ENCODE measurements around the gene MRPS27. TPM values are rescaled to one million over a fixed set of nuclear protein-coding genes. Genes with fewer than 3 reads are reported as not detected.

The MRPS27 gene
- total and polyA plus RNA-seq, 9 of the 15 experiments (the other 6 are each of a cell fraction or from before 2014, with no cell fraction given): 73.6 to 144 (median 106) TPM

GRCh38 chr5:72248410-72248981 is 71.5 kb downstream of the MRPS27 start:
- no peaks in the 10 kb centered on the region for H4K20me1 ChIP-seq (replicated peaks; ENCODE audit: control insufficient read depth, insufficient read depth, low read length)
- H3K36me3 ChIP-seq (ENCODE audit: control insufficient read depth, insufficient read depth, low read length): peaks cover 10% of the 10 kb centered on the region; the same call in 2 of the 3 replicates
- ChIA-PET POLR2A (interaction anchor here (0.6 to 1.8 kb wide), 6 partner anchors 9 to 230 kb away, joined by 3 to 8 read pairs (median 4); no protein-coding TSS in a partner anchor), CTCF (ENCODE audit: low intra/inter-chr PET ratio) (no interaction called here)
- FAIRE-seq (no peak), ATAC-seq (no peak), DNase-seq (ENCODE audit: extremely low read depth in 1 of 4, low spot score in 3 of 4) (peak; percentile 26 to 52 (median 46))
- in situ Hi-C loops (cut with MboI): no loop called here
- peak overlapping the region; percentile 31; the same call in 1 of the 3 replicates for H3K27ac ChIP-seq (ENCODE audit: extremely low read depth, low read depth, low read length)
- 45% methylated on average over 2 of the region's 2 CpGs for WGBS (ENCODE audit: insufficient coverage, low coverage, missing lambda C conversion rate)
- H3K4me3 ChIP-seq: no peak overlapping the region
- H3K4me2 ChIP-seq (ENCODE audit: insufficient read depth, low read length): no peak overlapping the region
- no TSS peak for BruUV-seq (replicated peaks)
- H3K27me3 ChIP-seq (ENCODE audit: control insufficient read depth in 2 of 2, insufficient read depth in 2 of 2, low read length in 2 of 2): no peaks in the 10 kb centered on the region
- intact Hi-C loops (cut with micrococcal nuclease): loop anchor here (5.0 kb wide), 1 partner anchor 59 kb away; no protein-coding TSS in a partner anchor
- peaks cover 48% of the 10 kb centered on the region for H3K79me2 ChIP-seq (ENCODE audit: control insufficient read depth, insufficient read depth, low read length)
- no peaks in the 10 kb centered on the region for H3K9me3 ChIP-seq (replicated peaks; ENCODE audit: control insufficient read depth, insufficient read depth, low read depth, low read length)
- H3K9me1 ChIP-seq (ENCODE audit: control insufficient read depth, insufficient read depth, low read length): no peaks in the 10 kb centered on the region
- peaks cover 18 to 47% of the 10 kb centered on the region in 2 experiments for H3K4me1 ChIP-seq (replicated peaks in 1 of 2; ENCODE audit: control insufficient read depth in 2 of 2, insufficient read depth in 2 of 2, low read length in 2 of 2)
- H2AFZ ChIP-seq (ENCODE audit: low read depth, low read length): no peak overlapping the region
- H3K9ac ChIP-seq (ENCODE audit: insufficient read depth in 1 of 2, low read depth in 2 of 2, low read length in 2 of 2): no peak overlapping the region
- TF ChIP-seq E2F8 (IDR thresholded peaks at IDR 0.05; ENCODE audit: low read depth, partially characterized antibody): no peak
- no peak for TF ChIP-seq GABPB2 (CRISPR knock-in tag; conservative IDR thresholded peaks at IDR 0.05)
- no peak for TF ChIP-seq E2F6 (IDR thresholded peaks at IDR 0.05; ENCODE audit: borderline replicate concordance in 1 of 2, extremely low read depth in 1 of 2, insufficient read depth in 1 of 2, insufficient read length in 1 of 2, low read depth in 1 of 2, low read length in 1 of 2, poor library complexity in 1 of 2, severe bottlenecking in 1 of 2)
- TF ChIP-seq U2AF2 (optimal IDR thresholded peaks at IDR 0.05; ENCODE audit: low read depth, low read length): no peak
- no peak for TF ChIP-seq SAFB2 (IDR thresholded peaks at IDR 0.05; ENCODE audit: borderline replicate concordance, low read depth, low read length, severe bottlenecking)
- TF ChIP-seq JUND (IDR thresholded peaks at IDR 0.05; ENCODE audit: borderline replicate concordance, low read depth, low read length): peak; percentile 91
- TF ChIP-seq JUND (tag; IDR thresholded peaks at IDR 0.05; ENCODE audit: borderline replicate concordance, low read depth, low read length): peak; percentile 77; the same call in 2 of the 3 replicates
- TF ChIP-seq RBM15 (IDR thresholded peaks at IDR 0.05; ENCODE audit: insufficient read depth, low read length): no peak
- no peak for TF ChIP-seq ATF6 (CRISPR knock-in tag; IDR thresholded peaks at IDR 0.05)
